ENCODE measurements around the gene FXYD4. TPM values are rescaled to one million over a fixed set of nuclear protein-coding genes. Genes with fewer than 3 reads are reported as not detected.
A peak's percentile ranks its signal among the peaks of the same experiment; 100 is the strongest.

The FXYD4 gene
- total RNA-seq, 1 donor from 2014 or later = not detected

DNA sequence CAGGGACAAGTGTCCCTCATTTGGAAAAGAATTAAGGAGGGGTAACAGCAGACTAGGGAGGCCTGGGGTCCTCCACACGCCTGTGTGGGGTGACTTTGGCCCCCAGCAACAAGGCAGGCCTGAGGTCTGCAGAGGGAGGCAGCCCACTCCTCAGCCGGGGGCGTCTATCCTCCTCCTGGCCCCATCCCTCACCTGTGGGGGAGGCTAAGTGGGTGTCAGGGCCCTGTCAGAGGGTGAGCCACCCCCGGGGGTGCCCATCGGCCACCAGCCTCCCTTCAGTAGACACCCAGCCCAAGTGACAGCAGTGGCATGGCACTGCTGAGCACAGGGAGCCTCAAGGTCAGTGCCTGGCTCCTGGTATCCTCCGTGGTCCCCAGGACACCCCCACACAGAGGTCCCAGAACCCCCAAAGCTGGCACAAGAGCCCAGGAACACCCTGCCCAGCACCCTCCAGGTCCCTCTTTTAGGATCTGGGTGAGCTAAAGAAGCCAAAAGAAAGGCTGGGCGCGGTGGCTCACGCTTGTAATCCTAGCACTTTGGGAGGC, 693 bp upstream of the FXYD4 start:
- TF ChIP-seq, protein P1, sequence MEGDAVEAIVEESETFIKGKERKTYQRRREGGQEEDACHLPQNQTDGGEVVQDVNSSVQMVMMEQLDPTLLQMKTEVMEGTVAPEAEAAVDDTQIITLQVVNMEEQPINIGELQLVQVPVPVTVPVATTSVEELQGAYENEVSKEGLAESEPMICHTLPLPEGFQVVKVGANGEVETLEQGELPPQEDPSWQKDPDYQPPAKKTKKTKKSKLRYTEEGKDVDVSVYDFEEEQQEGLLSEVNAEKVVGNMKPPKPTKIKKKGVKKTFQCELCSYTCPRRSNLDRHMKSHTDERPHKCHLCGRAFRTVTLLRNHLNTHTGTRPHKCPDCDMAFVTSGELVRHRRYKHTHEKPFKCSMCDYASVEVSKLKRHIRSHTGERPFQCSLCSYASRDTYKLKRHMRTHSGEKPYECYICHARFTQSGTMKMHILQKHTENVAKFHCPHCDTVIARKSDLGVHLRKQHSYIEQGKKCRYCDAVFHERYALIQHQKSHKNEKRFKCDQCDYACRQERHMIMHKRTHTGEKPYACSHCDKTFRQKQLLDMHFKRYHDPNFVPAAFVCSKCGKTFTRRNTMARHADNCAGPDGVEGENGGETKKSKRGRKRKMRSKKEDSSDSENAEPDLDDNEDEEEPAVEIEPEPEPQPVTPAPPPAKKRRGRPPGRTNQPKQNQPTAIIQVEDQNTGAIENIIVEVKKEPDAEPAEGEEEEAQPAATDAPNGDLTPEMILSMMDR (IDR thresholded peaks at IDR 0.05) = no peak
- Mint-ChIP-seq H3K36me3 (ENCODE audit: low read depth) (no peaks in the 10 kb centered on the region), H3K4me1 (ENCODE audit: low read depth) (no peaks in the 10 kb centered on the region), H3K27ac (ENCODE audit: unreplicated experiment) (no peak overlapping the region), H3K9me3 (ENCODE audit: low read depth) (no peaks in the 10 kb centered on the region), H3K27me3 (ENCODE audit: low read depth) (no peaks in the 10 kb centered on the region), H3K4me3 (ENCODE audit: unreplicated experiment) (no peak overlapping the region)
- peak; percentile 75 for DNase-seq (ENCODE audit: low spot score)

GRCh38 chr10:43372765-43373361, 1.4 kb downstream of the FXYD4 start:
- Mint-ChIP-seq H3K4me1 (ENCODE audit: low read depth) (no peaks in the 10 kb centered on the region), H3K36me3 (ENCODE audit: low read depth) (no peaks in the 10 kb centered on the region), H3K4me3 (ENCODE audit: unreplicated experiment) (no peak overlapping the region), H3K9me3 (ENCODE audit: low read depth) (no peaks in the 10 kb centered on the region), H3K27ac (ENCODE audit: unreplicated experiment) (no peak overlapping the region), H3K27me3 (ENCODE audit: low read depth) (no peaks in the 10 kb centered on the region)
- peak; percentile 27 for DNase-seq (ENCODE audit: low spot score)
- TF ChIP-seq, protein P1 (IDR thresholded peaks at IDR 0.05) = no peak

- H3K4me3 Mint-ChIP-seq (ENCODE audit: unreplicated experiment) = no peak overlapping the region
- no peaks in the 10 kb centered on the region for H3K9me3 Mint-ChIP-seq (ENCODE audit: low read depth)
- no peaks in the 10 kb centered on the region for H3K27me3 Mint-ChIP-seq (ENCODE audit: low read depth)
- peak; percentile 42 for DNase-seq (ENCODE audit: low spot score)
- H3K4me1 Mint-ChIP-seq (ENCODE audit: low read depth) = no peaks in the 10 kb centered on the region
- no peak overlapping the region for H3K27ac Mint-ChIP-seq (ENCODE audit: unreplicated experiment)
- no peaks in the 10 kb centered on the region for H3K36me3 Mint-ChIP-seq (ENCODE audit: low read depth)
- TF ChIP-seq, protein P1 (IDR thresholded peaks at IDR 0.05) = no peak
Observed at GRCh38 chr10:43373461-43373860, 2.0 kb downstream of the FXYD4 start.

- no peaks in the 10 kb centered on the region for H3K9me3 Mint-ChIP-seq (ENCODE audit: low read depth)
- no peak overlapping the region for H3K27ac Mint-ChIP-seq (ENCODE audit: unreplicated experiment)
- no peaks in the 10 kb centered on the region for H3K4me1 Mint-ChIP-seq (ENCODE audit: low read depth)
- no peaks in the 10 kb centered on the region for H3K27me3 Mint-ChIP-seq (ENCODE audit: low read depth)
- no peaks in the 10 kb centered on the region for H3K36me3 Mint-ChIP-seq (ENCODE audit: low read depth)
- DNase-seq (ENCODE audit: low spot score) = peak; percentile 58
- TF ChIP-seq, protein P1 (IDR thresholded peaks at IDR 0.05) = no peak
- H3K4me3 Mint-ChIP-seq (ENCODE audit: unreplicated experiment) = no peak overlapping the region
Observed at GRCh38 chr10:43374194-43374593, 2.8 kb downstream of the FXYD4 start.

DNA sequence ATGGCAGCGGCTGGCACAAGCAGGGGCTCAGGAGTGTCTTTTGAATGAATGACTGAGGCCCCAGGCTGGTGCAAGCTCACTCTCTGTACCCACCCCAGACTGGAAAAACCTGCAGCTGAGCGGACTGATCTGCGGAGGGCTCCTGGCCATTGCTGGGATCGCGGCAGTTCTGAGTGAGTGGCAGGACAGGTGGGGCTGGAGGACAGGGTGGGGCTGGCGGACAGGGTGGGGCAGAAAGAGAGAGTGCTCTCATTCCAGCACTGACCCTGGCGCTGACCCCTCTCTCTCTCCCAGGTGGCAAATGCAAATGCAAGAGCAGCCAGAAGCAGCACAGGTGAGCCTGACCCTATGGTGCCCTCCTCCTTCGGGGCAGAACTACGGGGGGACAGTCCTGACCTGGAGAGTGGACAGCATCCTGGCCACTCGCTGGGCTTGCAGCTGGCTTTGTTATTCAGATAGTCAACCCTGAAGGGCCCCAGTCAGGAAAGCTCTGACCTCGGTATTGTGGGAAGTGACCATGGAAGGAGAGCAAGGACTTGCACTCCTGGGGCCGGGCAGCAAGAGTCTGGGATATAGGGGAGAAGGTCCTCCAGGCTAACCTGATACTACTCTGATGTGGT, 4.1 kb downstream of the FXYD4 start:
- no peaks in the 10 kb centered on the region for H3K9me3 Mint-ChIP-seq (ENCODE audit: low read depth)
- TF ChIP-seq, protein P1 (IDR thresholded peaks at IDR 0.05) = no peak
- H3K27me3 Mint-ChIP-seq (ENCODE audit: low read depth) = no peaks in the 10 kb centered on the region
- H3K4me3 Mint-ChIP-seq (ENCODE audit: unreplicated experiment) = no peak overlapping the region
- no peak overlapping the region for H3K27ac Mint-ChIP-seq (ENCODE audit: unreplicated experiment)
- no peaks in the 10 kb centered on the region for H3K4me1 Mint-ChIP-seq (ENCODE audit: low read depth)
- DNase-seq (ENCODE audit: low spot score) = peak; percentile 77
- no peaks in the 10 kb centered on the region for H3K36me3 Mint-ChIP-seq (ENCODE audit: low read depth)
